Activated T-cell treated with anti-CD3 and anti-CD28 coated beads for 24 hours (primary cell): ENCODE data around the gene LRP1B.

Experiments used
- DNase-seq: peaks from one replicate; pipeline ENCODE4 v3.0.0-alpha.2; 2020; ENCODE audit warnings: low read depth

Gene LRP1B

GRCh38 chr2:140246957-140247356, 1883.9 kb downstream of the LRP1B start:
- DNase-seq: no peak

- DNase-seq: no peak
Measured at GRCh38 chr2:140246058-140246457, 1884.8 kb downstream of the LRP1B start.

GRCh38 chr2:140242889-140243288, 1887.9 kb downstream of the LRP1B start:
- DNase-seq: no peak

GRCh38 chr2:140234116-140234515, 1896.7 kb downstream of the LRP1B start:
- no peak for DNase-seq

GRCh38 chr2:140210963-140211362, 1919.9 kb downstream of the LRP1B start:
- DNase-seq: no peak

- no peak for DNase-seq
Measured at GRCh38 chr2:140205093-140205492, 1925.7 kb downstream of the LRP1B start.

- no peak for DNase-seq
Measured at GRCh38 chr2:140203347-140203746, 1927.5 kb downstream of the LRP1B start.

GRCh38 chr2:140201572-140201971, 1929.2 kb downstream of the LRP1B start:
- no peak for DNase-seq

GRCh38 chr2:140200764-140201163, 1930.1 kb downstream of the LRP1B start:
- no peak for DNase-seq

GRCh38 chr2:140200307-140200706, 1930.5 kb downstream of the LRP1B start:
- DNase-seq: no peak

GRCh38 chr2:140199312-140199711, 1931.5 kb downstream of the LRP1B start:
- no peak for DNase-seq

- DNase-seq: no peak
Measured at GRCh38 chr2:140187086-140187485, 1943.7 kb downstream of the LRP1B start.

GRCh38 chr2:140186313-140186712, 1944.5 kb downstream of the LRP1B start:
- DNase-seq: no peak

GRCh38 chr2:140185076-140185475, 1945.7 kb downstream of the LRP1B start:
- DNase-seq: no peak

- no peak for DNase-seq
Measured at GRCh38 chr2:140183056-140183765, 1947.6 kb downstream of the LRP1B start.
